CD4-positive, CD25-positive, alpha-beta regulatory T cell (primary cell): ENCODE measurements around the gene SPON2. TPM values are rescaled to one million over a fixed set of nuclear protein-coding genes. Genes with fewer than 3 reads are reported as not detected.

Experiments used
- ATAC-seq, 2 donors: fragments of 150-1000 bp; cut with Tn5 transposase; one replicate each; pipeline ENCODE4 v1.10.0; 2021; ENCODE audit warnings: low read depth in 2 of 2, moderate number of reproducible peaks in 2 of 2, moderate library complexity in 1 of 2
- DNase-seq, 3 donors: peaks; one replicate each; pipeline versions ENCODE4 v3.0.0 to v3.0.0-alpha.2; 2012 to 2022; ENCODE audit warnings: mixed read lengths in 1 of 3
- H3K27ac ChIP-seq: one replicate; pipeline ENCODE4 v1.7.0; 2013; ENCODE audit warnings: mild to moderate bottlenecking, low read length; ENCODE audit not compliant: insufficient read depth, poor library complexity, severe bottlenecking
- H3K27me3 ChIP-seq: one replicate; pipeline ENCODE4 v1.7.0; 2013; ENCODE audit warnings: low read length; ENCODE audit not compliant: control insufficient read depth, insufficient read depth
- H3K36me3 ChIP-seq: one replicate; pipeline ENCODE4 v1.7.0; 2013; ENCODE audit warnings: mild to moderate bottlenecking, low read length, moderate library complexity; ENCODE audit not compliant: control insufficient read depth, insufficient read depth
- H3K4me1 ChIP-seq: 2 replicates; pipeline ENCODE4 v1.7.0; 2013; ENCODE audit warnings: mild to moderate bottlenecking, low read length; ENCODE audit not compliant: insufficient read depth, control insufficient read depth, poor library complexity, severe bottlenecking
- H3K4me3 ChIP-seq: one replicate; pipeline ENCODE4 v1.7.0; 2013; ENCODE audit warnings: low read depth, mild to moderate bottlenecking, low read length, moderate library complexity
- H3K9me3 ChIP-seq, 2 experiments: 1 replicate in 1 of 2; 2 replicates in 1 of 2; pipeline ENCODE4 v1.7.0; 2013; ENCODE audit warnings: low read length in 2 of 2, mild to moderate bottlenecking in 1 of 2, moderate library complexity in 1 of 2; ENCODE audit not compliant: control insufficient read depth in 2 of 2
- H3K27ac Mint-ChIP-seq, 3 donors: one replicate each; pipeline ENCODE4 v1.8.0; 2020 to 2022; ENCODE audit warnings: mild to moderate bottlenecking in 3 of 3, mixed read lengths in 3 of 3, moderate library complexity in 2 of 3
- H3K27me3 Mint-ChIP-seq: one replicate; pipeline ENCODE4 v1.8.0; 2022; ENCODE audit warnings: mild to moderate bottlenecking, mixed read lengths
- H3K36me3 Mint-ChIP-seq: one replicate; pipeline ENCODE4 v1.8.0; 2020; ENCODE audit warnings: mixed read lengths
- H3K4me1 Mint-ChIP-seq, 4 donors: one replicate each; pipeline ENCODE4 v1.8.0; 2020 to 2022; ENCODE audit warnings: mixed read lengths in 4 of 4, mild to moderate bottlenecking in 1 of 4
- H3K4me3 Mint-ChIP-seq, 4 donors: one replicate each; pipeline ENCODE4 v1.8.0; 2020 to 2022; ENCODE audit warnings: mild to moderate bottlenecking in 4 of 4, mixed read lengths in 4 of 4, moderate library complexity in 3 of 4
- H3K9me3 Mint-ChIP-seq, 7 donors: one replicate each; pipeline ENCODE4 v1.8.0; 2020 to 2022; ENCODE audit warnings: mixed read lengths in 7 of 7, mild to moderate bottlenecking in 3 of 7, moderate library complexity in 2 of 7
- polyA plus RNA-seq, 4 donors: library from polyadenylated mRNA; unstranded; fragments of 300-500 nt; fragmentation: Illumina TruSeq; gene quantifications; one replicate each; pipeline ENCODE4 v1.2.3, GENCODE V29; 2021
- total RNA-seq: library from RNA; stranded (reverse); gene quantifications from one replicate; pipeline ENCODE4 v1.2.3, GENCODE V29; 2022

The SPON2 gene
- total and polyA plus RNA-seq, 5 donors from 2014 or later, result 3.4 to 23.9 (median 6.2) TPM

- peaks cover 2 to 8% of the 10 kb centered on the region in 2 experiments for H3K9me3 ChIP-seq
- peaks cover 0 to 8% (median 3%) of the 10 kb centered on the region in 7 donors for H3K9me3 Mint-ChIP-seq
- peak overlapping the region in 1 of 3 donors; percentile 46 for H3K27ac Mint-ChIP-seq
- ATAC-seq (no peak), DNase-seq (no peak)
- H3K36me3 ChIP-seq, result no peaks in the 10 kb centered on the region
- no peak overlapping the region for H3K4me3 ChIP-seq
- H3K27ac ChIP-seq, result no peak overlapping the region
- H3K27me3 ChIP-seq, result peaks cover 6% of the 10 kb centered on the region
- H3K4me3 Mint-ChIP-seq, result no peak overlapping the region
- no peaks in the 10 kb centered on the region for H3K4me1 ChIP-seq
- H3K36me3 Mint-ChIP-seq, result no peaks in the 10 kb centered on the region
- H3K4me1 Mint-ChIP-seq, result no peaks in the 10 kb centered on the region
- H3K27me3 Mint-ChIP-seq, result peaks cover 23% of the 10 kb centered on the region
Measured at GRCh38 chr4:1153567-1154090, 18.8 kb downstream of the SPON2 start.

GRCh38 chr4:1152290-1152689, 20.1 kb downstream of the SPON2 start:
- Histone ChIP-seq H3K9me3 (no peaks in the 10 kb centered on the region), H3K27me3 (peaks cover 2% of the 10 kb centered on the region), H3K27ac (no peak overlapping the region), H3K4me3 (no peak overlapping the region), H3K36me3 (no peaks in the 10 kb centered on the region), H3K4me1 (no peaks in the 10 kb centered on the region)
- Mint-ChIP-seq H3K27ac (no peak overlapping the region), H3K27me3 (peaks cover 15% of the 10 kb centered on the region), H3K36me3 (no peaks in the 10 kb centered on the region), H3K9me3 (no peaks in the 10 kb centered on the region), H3K4me3 (no peak overlapping the region), H3K4me1 (no peaks in the 10 kb centered on the region)
- no peak for DNase-seq
- no peak for ATAC-seq

GRCh38 chr4:1151541-1151940, 20.8 kb downstream of the SPON2 start:
- Histone ChIP-seq H3K36me3 (no peaks in the 10 kb centered on the region), H3K4me3 (no peak overlapping the region), H3K4me1 (no peaks in the 10 kb centered on the region), H3K9me3 (no peaks in the 10 kb centered on the region), H3K27ac (no peak overlapping the region), H3K27me3 (no peaks in the 10 kb centered on the region)
- Mint-ChIP-seq H3K27me3 (peaks cover 12% of the 10 kb centered on the region), H3K4me3 (no peak overlapping the region), H3K36me3 (no peaks in the 10 kb centered on the region), H3K4me1 (no peaks in the 10 kb centered on the region), H3K9me3 (no peaks in the 10 kb centered on the region), H3K27ac (no peak overlapping the region)
- DNase-seq (no peak), ATAC-seq (no peak)

- DNase-seq, result no peak
- H3K4me3 ChIP-seq, result no peak overlapping the region
- Mint-ChIP-seq H3K27me3 (peaks cover 12% of the 10 kb centered on the region), H3K36me3 (no peaks in the 10 kb centered on the region), H3K27ac (no peak overlapping the region), H3K4me3 (no peak overlapping the region), H3K9me3 (no peaks in the 10 kb centered on the region), H3K4me1 (no peaks in the 10 kb centered on the region)
- no peak for ATAC-seq
- H3K27ac ChIP-seq, result no peak overlapping the region
- H3K27me3 ChIP-seq, result no peaks in the 10 kb centered on the region
- H3K36me3 ChIP-seq, result no peaks in the 10 kb centered on the region
- no peaks in the 10 kb centered on the region for H3K9me3 ChIP-seq
- H3K4me1 ChIP-seq, result no peaks in the 10 kb centered on the region
Measured at GRCh38 chr4:1150875-1151274, 21.5 kb downstream of the SPON2 start.

GRCh38 chr4:1139860-1140259, 32.5 kb downstream of the SPON2 start:
- H3K27me3 ChIP-seq, result peaks cover 13% of the 10 kb centered on the region
- ATAC-seq, result no peak
- no peaks in the 10 kb centered on the region for H3K36me3 Mint-ChIP-seq
- H3K4me1 ChIP-seq, result peaks cover 10% of the 10 kb centered on the region
- no peaks in the 10 kb centered on the region for H3K9me3 ChIP-seq
- H3K27me3 Mint-ChIP-seq, result peaks cover 47% of the 10 kb centered on the region
- H3K36me3 ChIP-seq, result no peaks in the 10 kb centered on the region
- peaks cover 12 to 25% (median 19%) of the 10 kb centered on the region in 4 donors for H3K4me1 Mint-ChIP-seq
- no peak overlapping the region for H3K27ac Mint-ChIP-seq
- H3K4me3 Mint-ChIP-seq, result peak overlapping the region in 1 of 4 donors; percentile 39
- H3K4me3 ChIP-seq, result no peak overlapping the region
- H3K9me3 Mint-ChIP-seq, result peaks cover 0 to 2% (median 0%) of the 10 kb centered on the region in 7 donors
- DNase-seq, result no peak
- no peak overlapping the region for H3K27ac ChIP-seq

- Mint-ChIP-seq H3K9me3 (peaks cover 0 to 2% (median 0%) of the 10 kb centered on the region in 7 donors), H3K4me3 (peak overlapping the region in 3 of 4 donors; percentile 45 to 80 (median 47)), H3K4me1 (peaks cover 12 to 25% (median 19%) of the 10 kb centered on the region in 4 donors), H3K27me3 (peaks cover 38% of the 10 kb centered on the region), H3K36me3 (no peaks in the 10 kb centered on the region), H3K27ac (peak overlapping the region in 2 of 3 donors; percentile 11 to 24)
- Histone ChIP-seq H3K27ac (no peak overlapping the region), H3K27me3 (peaks cover 12% of the 10 kb centered on the region), H3K36me3 (no peaks in the 10 kb centered on the region), H3K9me3 (no peaks in the 10 kb centered on the region), H3K4me3 (peak overlapping the region; percentile 94), H3K4me1 (peaks cover 10% of the 10 kb centered on the region)
- DNase-seq, result no peak
- no peak for ATAC-seq
Measured at GRCh38 chr4:1137850-1138249, 34.5 kb downstream of the SPON2 start.

GRCh38 chr4:1137063-1137776, 35.2 kb downstream of the SPON2 start:
- Mint-ChIP-seq H3K36me3 (no peaks in the 10 kb centered on the region), H3K9me3 (peaks cover 0 to 2% (median 0%) of the 10 kb centered on the region in 7 donors), H3K27ac (peak overlapping the region in 2 of 3 donors; percentile 24 to 48), H3K4me1 (peaks cover 12 to 25% (median 19%) of the 10 kb centered on the region in 4 donors), H3K27me3 (peaks cover 35% of the 10 kb centered on the region), H3K4me3 (peak overlapping the region; percentile 45 to 81 (median 69))
- Histone ChIP-seq H3K9me3 (no peaks in the 10 kb centered on the region), H3K36me3 (no peaks in the 10 kb centered on the region), H3K27me3 (peaks cover 8% of the 10 kb centered on the region), H3K4me3 (peak overlapping the region; percentile 94), H3K27ac (peak overlapping the region; percentile 30), H3K4me1 (peaks cover 10% of the 10 kb centered on the region)
- peak in 2 of 3 donors; percentile 19 to 66 for DNase-seq
- ATAC-seq, result peak in 1 of 2 donors; percentile 34
